Activated CD8-positive, alpha-beta T cell treated with anti-CD3 and anti-CD28 coated beads for 36 hours (primary cell): ENCODE results near the gene TTI1. TPM values are rescaled to one million over a fixed set of nuclear protein-coding genes. Genes with fewer than 3 reads are reported as not detected.

ENCODE experiments used
- ATAC-seq: fragments of 200-7000 bp; cut with Tn5 transposase; one replicate; pipeline ENCODE4 v1.10.0; 2021; ENCODE audit warnings: mild to moderate bottlenecking, moderate library complexity
- CTCF ChIA-PET: fragments of 350-600 bp; sonication (Branson Sonifier 250); formaldehyde crosslinking; loops from one replicate; lab custom pipeline; 2021; ENCODE audit warnings: antibody characterized with exemption; lab: Charles Lee
- POLR2A ChIA-PET: fragments of 350-600 bp; sonication (Branson Sonifier 250); formaldehyde crosslinking; loops from one replicate; lab custom pipeline; 2021; ENCODE audit warnings: antibody characterized with exemption; lab: Charles Lee
- DNase-seq: peaks from one replicate; pipeline ENCODE4 v3.0.0-alpha.2; 2020
- H3K27ac Mint-ChIP-seq: one replicate; pipeline ENCODE4 v1.8.0; 2021; ENCODE audit warnings: mild to moderate bottlenecking, mixed read lengths
- H3K27me3 Mint-ChIP-seq: one replicate; pipeline ENCODE4 v1.8.0; 2021; ENCODE audit warnings: mixed read lengths
- H3K36me3 Mint-ChIP-seq: one replicate; pipeline ENCODE4 v1.8.0; 2021; ENCODE audit warnings: low read depth, mixed read lengths
- H3K4me1 Mint-ChIP-seq: one replicate; pipeline ENCODE4 v1.8.0; 2021; ENCODE audit warnings: low read depth, mixed read lengths
- H3K4me3 Mint-ChIP-seq: one replicate; pipeline ENCODE4 v1.8.0; 2021; ENCODE audit warnings: mild to moderate bottlenecking, moderate library complexity, mixed read lengths
- H3K9me3 Mint-ChIP-seq: one replicate; pipeline ENCODE4 v1.8.0; 2021; ENCODE audit warnings: mixed read lengths
- intact Hi-C: fragments of 100-400 bp; cut with micrococcal nuclease; formaldehyde crosslinking; loops from one replicate; pipeline ENCODE4 v1.10.0; 2022
- total RNA-seq, 2 experiments: library from RNA; stranded (reverse); gene quantifications; one replicate each; pipeline ENCODE4 v1.2.3, GENCODE V29; 2021
- TF ChIP-seq, protein P1 (sequence below): fragments of 200-600 bp; IDR thresholded peaks from one replicate; pipeline ENCODE4 v1.8.0; 2022; ENCODE audit warnings: antibody characterized with exemption, mild to moderate bottlenecking

Gene TTI1
- total RNA-seq, 2 experiments from 2014 or later = 34.1 to 39.7 TPM

DNA sequence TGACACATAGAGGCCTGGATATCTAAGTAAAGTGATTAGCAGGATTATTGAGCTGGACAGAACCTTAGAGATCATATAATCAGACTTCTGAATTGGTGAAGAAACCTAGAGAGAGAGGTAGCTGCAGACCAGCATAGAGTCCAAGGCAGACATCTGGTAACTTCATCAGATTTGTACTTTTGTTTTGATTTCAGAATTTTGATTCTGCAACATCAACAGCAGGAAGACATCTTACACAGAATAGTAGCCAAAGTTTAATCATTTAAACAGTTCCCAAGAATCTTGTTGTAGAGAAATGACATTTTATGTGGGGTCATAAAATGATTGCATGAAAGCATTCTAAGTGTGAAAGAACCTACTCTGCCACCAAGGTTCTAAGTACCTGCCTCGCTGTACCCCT, 39.6 kb upstream of the TTI1 start:
- intact Hi-C loops = no loop called here
- no peak overlapping the region for H3K27ac Mint-ChIP-seq
- TF ChIP-seq, protein P1, sequence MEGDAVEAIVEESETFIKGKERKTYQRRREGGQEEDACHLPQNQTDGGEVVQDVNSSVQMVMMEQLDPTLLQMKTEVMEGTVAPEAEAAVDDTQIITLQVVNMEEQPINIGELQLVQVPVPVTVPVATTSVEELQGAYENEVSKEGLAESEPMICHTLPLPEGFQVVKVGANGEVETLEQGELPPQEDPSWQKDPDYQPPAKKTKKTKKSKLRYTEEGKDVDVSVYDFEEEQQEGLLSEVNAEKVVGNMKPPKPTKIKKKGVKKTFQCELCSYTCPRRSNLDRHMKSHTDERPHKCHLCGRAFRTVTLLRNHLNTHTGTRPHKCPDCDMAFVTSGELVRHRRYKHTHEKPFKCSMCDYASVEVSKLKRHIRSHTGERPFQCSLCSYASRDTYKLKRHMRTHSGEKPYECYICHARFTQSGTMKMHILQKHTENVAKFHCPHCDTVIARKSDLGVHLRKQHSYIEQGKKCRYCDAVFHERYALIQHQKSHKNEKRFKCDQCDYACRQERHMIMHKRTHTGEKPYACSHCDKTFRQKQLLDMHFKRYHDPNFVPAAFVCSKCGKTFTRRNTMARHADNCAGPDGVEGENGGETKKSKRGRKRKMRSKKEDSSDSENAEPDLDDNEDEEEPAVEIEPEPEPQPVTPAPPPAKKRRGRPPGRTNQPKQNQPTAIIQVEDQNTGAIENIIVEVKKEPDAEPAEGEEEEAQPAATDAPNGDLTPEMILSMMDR = no peak

DNA sequence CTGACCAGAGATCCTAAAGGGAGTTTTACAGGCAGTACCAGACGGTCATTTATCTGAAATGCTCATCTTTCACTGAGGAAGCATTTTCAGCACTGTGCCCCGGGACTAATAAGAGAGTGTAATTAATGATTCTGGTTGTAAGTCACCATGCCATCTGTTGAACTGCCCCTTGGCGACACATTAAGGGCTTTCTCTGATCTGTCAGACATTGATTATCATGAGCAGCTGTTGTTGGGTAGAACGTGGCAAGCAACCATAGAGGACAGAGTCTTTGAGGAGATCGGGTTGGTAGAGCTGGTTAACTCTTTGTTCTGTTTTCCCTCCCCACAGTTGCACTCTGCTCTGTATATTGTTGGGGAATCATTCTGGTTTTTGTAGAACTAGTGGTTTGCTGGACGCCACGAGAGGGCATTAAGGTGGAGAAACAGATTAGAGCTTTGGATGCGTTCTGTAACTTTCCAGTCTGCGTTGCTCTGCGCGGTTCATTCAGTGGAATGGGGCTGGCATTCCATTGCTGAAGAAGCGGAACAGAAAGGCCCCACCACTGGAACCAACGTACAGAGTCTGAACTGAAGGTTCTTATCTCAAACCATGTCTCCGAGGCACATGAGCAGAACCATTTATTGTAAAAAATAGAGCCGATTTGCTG, 34.6 kb upstream of the TTI1 start:
- intact Hi-C loops = no loop called here
- H3K27me3 Mint-ChIP-seq = no peaks in the 10 kb centered on the region
- ATAC-seq = no peak
- no peak overlapping the region for H3K4me3 Mint-ChIP-seq
- no peaks in the 10 kb centered on the region for H3K9me3 Mint-ChIP-seq
- H3K36me3 Mint-ChIP-seq = peaks cover 65% of the 10 kb centered on the region
- POLR2A ChIA-PET = interaction anchor here (1.2 kb wide), 1 partner anchor 12 kb away, joined by 3 read pairs; no protein-coding TSS in a partner anchor
- TF ChIP-seq, protein P1 = no peak
- no peak for DNase-seq
- no peak overlapping the region for H3K27ac Mint-ChIP-seq
- H3K4me1 Mint-ChIP-seq = peaks cover 3% of the 10 kb centered on the region
- CTCF ChIA-PET = interaction anchor here (1.4 to 1.6 kb wide), 2 partner anchors 10 to 18 kb away, joined by 3 to 4 read pairs; no protein-coding TSS in a partner anchor

More for the DNA sequence above, 39.6 kb upstream of the TTI1 start:
- no peak overlapping the region for H3K4me3 Mint-ChIP-seq
- no peaks in the 10 kb centered on the region for H3K9me3 Mint-ChIP-seq
- H3K4me1 Mint-ChIP-seq = peaks cover 9% of the 10 kb centered on the region
- no peak for DNase-seq
- H3K36me3 Mint-ChIP-seq = peaks cover 59% of the 10 kb centered on the region
- CTCF ChIA-PET = interaction anchor here (0.8 to 3.9 kb wide), 34 partner anchors 8 to 298 kb away, joined by 3 to 39 read pairs (median 4); partner anchors contain the start of genes RPRD1B and TTI1
- no peaks in the 10 kb centered on the region for H3K27me3 Mint-ChIP-seq
- POLR2A ChIA-PET = interaction anchor here (0.7 to 1.3 kb wide), 3 partner anchors 30 to 579 kb away, joined by 3 read pairs; no protein-coding TSS in a partner anchor
- no peak for ATAC-seq

DNA sequence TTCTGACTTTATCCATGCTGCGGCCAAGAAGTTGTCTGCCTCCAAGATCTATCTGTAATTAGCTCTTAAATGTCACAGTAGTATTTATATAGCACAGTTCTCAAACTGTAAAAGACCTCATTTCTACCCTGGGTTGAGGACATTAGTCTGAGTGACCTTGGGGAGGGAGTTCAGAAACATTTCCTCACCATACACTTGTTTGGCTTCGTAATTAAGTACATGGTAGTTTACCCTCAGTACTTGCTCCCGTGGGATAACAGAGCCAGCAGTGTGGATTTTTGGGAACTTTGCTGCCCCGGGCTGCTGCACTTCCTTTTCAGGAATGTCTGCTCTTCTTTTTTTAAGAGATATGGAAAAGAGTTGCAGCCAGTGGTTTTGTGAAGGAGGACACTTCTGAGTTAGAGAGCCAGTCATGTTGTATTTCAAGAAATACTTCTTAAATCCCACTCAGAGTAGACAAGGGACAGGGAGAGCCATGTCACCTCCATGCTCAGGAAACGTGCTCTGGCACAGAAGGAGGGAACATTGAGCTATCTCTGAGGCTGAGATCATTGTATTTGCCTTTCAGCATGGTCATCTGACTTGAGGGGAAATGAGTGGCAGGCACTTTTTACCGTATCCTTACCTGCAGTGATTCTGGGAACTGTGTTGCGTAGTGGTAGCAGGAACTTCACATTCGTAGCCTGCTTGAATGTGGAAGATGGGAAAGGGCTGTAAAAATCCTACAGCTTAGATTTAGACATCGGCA, 33.9 kb upstream of the TTI1 start:
- intact Hi-C loops = no loop called here
- DNase-seq = no peak
- Mint-ChIP-seq H3K27ac (no peak overlapping the region), H3K9me3 (no peaks in the 10 kb centered on the region), H3K27me3 (no peaks in the 10 kb centered on the region), H3K36me3 (peaks cover 59% of the 10 kb centered on the region), H3K4me3 (no peak overlapping the region), H3K4me1 (no peaks in the 10 kb centered on the region)
- POLR2A ChIA-PET = interaction anchor here (0.6 to 1.2 kb wide), 2 partner anchors 13 to 34 kb away, joined by 3 read pairs; partner anchors contain the start of genes RPRD1B and TTI1
- CTCF ChIA-PET = interaction anchor here (0.7 to 1.6 kb wide), 3 partner anchors 9 to 155 kb away, joined by 3 to 4 read pairs (median 3); no protein-coding TSS in a partner anchor
- ATAC-seq = no peak
- TF ChIP-seq, protein P1 = no peak

DNA sequence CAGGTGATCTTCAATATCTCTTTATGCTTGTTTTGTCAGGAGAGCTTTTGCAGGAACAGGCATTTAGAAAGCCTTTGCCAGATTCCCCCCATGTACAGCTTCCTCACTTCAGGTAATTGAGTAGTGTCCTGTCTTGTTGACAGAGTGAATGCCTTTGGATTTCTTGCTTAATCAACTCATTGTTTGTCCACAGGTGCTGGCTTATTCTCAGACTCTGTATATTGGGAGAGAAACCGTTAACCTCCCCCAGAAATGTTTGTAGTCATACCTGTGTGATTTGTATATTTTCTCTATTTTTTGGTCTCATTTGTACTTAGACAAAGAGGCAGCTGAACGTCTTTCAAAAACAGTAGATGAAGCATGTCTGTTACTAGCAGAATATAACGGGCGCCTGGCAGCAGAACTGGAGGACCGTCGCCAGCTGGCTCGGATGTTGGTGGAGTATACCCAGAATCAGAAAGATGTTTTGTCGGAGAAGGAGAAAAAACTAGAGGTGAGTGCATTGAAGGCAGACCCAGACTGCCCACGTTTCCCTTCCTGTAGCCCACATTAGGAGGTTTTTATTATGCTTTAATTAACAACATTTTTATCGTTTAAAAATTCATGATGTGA, 32.6 kb upstream of the TTI1 start:
- H3K27ac Mint-ChIP-seq = no peak overlapping the region
- TF ChIP-seq, protein P1 = no peak
- no peak overlapping the region for H3K4me3 Mint-ChIP-seq
- DNase-seq (no peak), ATAC-seq (no peak)
- no peaks in the 10 kb centered on the region for H3K9me3 Mint-ChIP-seq
- ChIA-PET POLR2A (no interaction called here), CTCF (no interaction called here)
- intact Hi-C loops = no loop called here
- H3K36me3 Mint-ChIP-seq = peaks cover 47% of the 10 kb centered on the region
- no peaks in the 10 kb centered on the region for H3K4me1 Mint-ChIP-seq
- H3K27me3 Mint-ChIP-seq = no peaks in the 10 kb centered on the region
